Ovary (tissue), 9 donors: Measurements from ENCODE around the gene ATPAF1. TPM values are rescaled to one million over a fixed set of nuclear protein-coding genes. Genes with fewer than 3 reads are reported as not detected.

Source experiments
- DNase-seq, 5 donors: peaks; one replicate each; pipeline ENCODE4 v3.0.0-alpha.2; 2019 to 2020
- H3K27ac ChIP-seq, 2 donors: fragments of 200-600 bp; one replicate each; pipeline versions ENCODE4 v1.5.1 to v1.8.0; 2019 to 2022
- H3K27me3 ChIP-seq: fragments of 200-600 bp; one replicate; pipeline ENCODE4 v1.8.0; 2022
- H3K36me3 ChIP-seq: fragments of 200-600 bp; sonication (generic); one replicate; pipeline ENCODE4 v1.5.1; 2019
- H3K4me1 ChIP-seq: one replicate; pipeline ENCODE4 v1.8.1; 2013; ENCODE audit warnings: mild to moderate bottlenecking, moderate library complexity; ENCODE audit not compliant: insufficient read depth
- H3K4me3 ChIP-seq: fragments of 200-600 bp; sonication (generic); one replicate; pipeline ENCODE4 v1.5.1; 2017
- H3K9me3 ChIP-seq, 2 donors: fragments of 200-600 bp in 1 of 2; sonication (generic) in 1 of 2; one replicate each; pipeline versions ENCODE4 v1.5.1 to v1.8.1; 2013 to 2019; ENCODE audit warnings: mild to moderate bottlenecking in 1 of 2, moderate library complexity in 1 of 2
- CTCF ChIP-seq, 3 donors: fragments of 450-650 bp in 2 of 3; fragments of 200-600 bp in 1 of 3; IDR thresholded peaks; one replicate each; pipeline versions ENCODE4 v1.5.1 to v1.8.0; 2016 to 2022; ENCODE audit warnings: antibody characterized with exemption in 3 of 3, mild to moderate bottlenecking in 1 of 3
- EP300 ChIP-seq: sonication (generic); formaldehyde crosslinking; IDR thresholded peaks from one replicate; pipeline ENCODE4 v1.6.1; 2017; ENCODE audit warnings: antibody characterized with exemption
- POLR2A ChIP-seq: fragments of 450-650 bp; IDR thresholded peaks from one replicate; pipeline ENCODE4 v1.6.1; 2017; ENCODE audit warnings: antibody characterized with exemption, mild to moderate bottlenecking, moderate library complexity
- WGBS, 3 donors: extraction: QIAGEN DNeasy Blood & Tissue Kit in 1 of 3; methylation state at CpG; one replicate each; pipeline versions ENCODE4 v1.1.5 to v1.1.7; 2013 to 2017; 5-methylcytosine and 5-hydroxymethylcytosine counted together
- intact Hi-C, 4 donors: fragments of 100-400 bp; cut with DNase I; formaldehyde crosslinking; loops; one replicate each; pipeline versions ENCODE4 v1.11.0 to v1.15.1; 2022 to 2023
- polyA plus RNA-seq, 2 donors: library from polyadenylated mRNA; stranded (reverse); fragments of 200-250 nt in 1 of 2; fragments of 350-450 nt in 1 of 2; fragmentation: Illumina TruSeq in 1 of 2; extraction: RNeasy Lipid Tissue Mini Kit (QIAGEN cat#74804) in 1 of 2; gene quantifications; one replicate each; pipeline ENCODE4 v1.2.3, GENCODE V29; 2013 to 2014
- total RNA-seq, 7 donors: library from RNA; depleted of rRNA in 2 of 7; stranded (reverse); fragments of >200 nt in 2 of 7; fragmentation: NEBNext Ultra II Directional in 3 of 7; extraction: Animal tissue kit (Norgen Biotek cat#: 25700) in 3 of 7; gene quantifications; one replicate each; pipeline versions ENCODE4 v1.1.0 to v1.2.4, GENCODE V29; 2016 to 2023
- donor health status: DM: no; HTN: no; CAD: no; lungs with moderate emphysema.
- donor health status: DM: no; HTN: no; CAD: no.
- donor health status: Bipolar disorder and iron deficiency.
- donor health status: DM: yes; HTN: yes; CAD: no.
- donor health status: DM: no; HTN: no; CAD: no.
- donor health status: DM: yes; HTN: yes; CAD: no.

ATPAF1 gene
- total and polyA plus RNA-seq, 9 donors = 21.9 to 88.0 (median 29.3) TPM

- Histone ChIP-seq H3K36me3 (no peaks in the 10 kb centered on the region), H3K9me3 (no peaks in the 10 kb centered on the region), H3K4me3 (no peak overlapping the region), H3K4me1 (peaks cover 3% of the 10 kb centered on the region), H3K27me3 (no peaks in the 10 kb centered on the region), H3K27ac (no peak overlapping the region)
- no peak for DNase-seq
- TF ChIP-seq POLR2A (no peak), EP300 (no peak), CTCF (IDR thresholded peaks at IDR 0.05) (no peak)
- 92 to 95% (median 93%) methylated on average over 3 of the region's 3 CpGs for WGBS, 3 donors
- intact Hi-C loops = no loop called here
These were observed 71.3 kb downstream of the ATPAF1 start for GRCh38 chr1:46596846-46597245.

- WGBS, 3 donors = 93 to 98% (median 96%) methylated on average over 1 of the region's 1 CpG
- intact Hi-C loops = no loop called here
- Histone ChIP-seq H3K4me3 (no peak overlapping the region), H3K4me1 (peaks cover 3% of the 10 kb centered on the region), H3K36me3 (no peaks in the 10 kb centered on the region), H3K27me3 (no peaks in the 10 kb centered on the region), H3K9me3 (no peaks in the 10 kb centered on the region), H3K27ac (no peak overlapping the region)
- no peak for DNase-seq
- TF ChIP-seq EP300 = no peak
- TF ChIP-seq CTCF (IDR thresholded peaks at IDR 0.05) = no peak
- no peak for TF ChIP-seq POLR2A
These were observed 72.1 kb downstream of the ATPAF1 start for GRCh38 chr1:46596036-46596435.

- intact Hi-C loops = no loop called here
- WGBS, 3 donors = 78 to 85% (median 84%) methylated on average over 3 of the region's 3 CpGs
- TF ChIP-seq POLR2A (no peak), CTCF (IDR thresholded peaks at IDR 0.05) (no peak), EP300 (no peak)
- H3K27me3 ChIP-seq = no peaks in the 10 kb centered on the region
- peaks cover 3% of the 10 kb centered on the region for H3K4me1 ChIP-seq
- no peak overlapping the region for H3K27ac ChIP-seq
- no peaks in the 10 kb centered on the region for H3K36me3 ChIP-seq
- H3K4me3 ChIP-seq = no peak overlapping the region
- no peak for DNase-seq
- H3K9me3 ChIP-seq = no peaks in the 10 kb centered on the region
These were observed 73.0 kb downstream of the ATPAF1 start for GRCh38 chr1:46595127-46595526.

GRCh38 chr1:46594063-46594462, 74.1 kb downstream of the ATPAF1 start:
- Histone ChIP-seq H3K4me1 (no peaks in the 10 kb centered on the region), H3K9me3 (no peaks in the 10 kb centered on the region), H3K27ac (no peak overlapping the region), H3K36me3 (no peaks in the 10 kb centered on the region), H3K4me3 (no peak overlapping the region), H3K27me3 (no peaks in the 10 kb centered on the region)
- no peak for DNase-seq
- no peak for TF ChIP-seq POLR2A
- TF ChIP-seq CTCF (IDR thresholded peaks at IDR 0.05) = no peak
- TF ChIP-seq EP300 = no peak
- 90 to 95% (median 91%) methylated on average over 5 of the region's 5 CpGs for WGBS, 3 donors
- intact Hi-C loops = no loop called here

- Histone ChIP-seq H3K4me3 (no peak overlapping the region), H3K9me3 (no peaks in the 10 kb centered on the region), H3K27me3 (no peaks in the 10 kb centered on the region), H3K36me3 (no peaks in the 10 kb centered on the region), H3K4me1 (no peaks in the 10 kb centered on the region), H3K27ac (no peak overlapping the region)
- no peak for TF ChIP-seq CTCF (IDR thresholded peaks at IDR 0.05)
- TF ChIP-seq POLR2A = no peak
- no peak for TF ChIP-seq EP300
- WGBS, 3 donors = 90 to 91% (median 91%) methylated on average over 4 of the region's 4 CpGs
- no peak for DNase-seq
- intact Hi-C loops = no loop called here
These were observed 75.3 kb downstream of the ATPAF1 start for GRCh38 chr1:46592823-46593222.
